Islet precursor cell (in vitro differentiated cells): Measurements from ENCODE around the gene MARCOL.
"Not testable (repeated sequence)": the region's sequence is repeated elsewhere in the genome, so short reads cannot be mapped to it uniquely, and the experiment has no call there.

Source experiments
- DNase-seq: peaks from one replicate; pipeline ENCODE4 v3.0.0-alpha.2; 2018

The MARCOL gene

DNA sequence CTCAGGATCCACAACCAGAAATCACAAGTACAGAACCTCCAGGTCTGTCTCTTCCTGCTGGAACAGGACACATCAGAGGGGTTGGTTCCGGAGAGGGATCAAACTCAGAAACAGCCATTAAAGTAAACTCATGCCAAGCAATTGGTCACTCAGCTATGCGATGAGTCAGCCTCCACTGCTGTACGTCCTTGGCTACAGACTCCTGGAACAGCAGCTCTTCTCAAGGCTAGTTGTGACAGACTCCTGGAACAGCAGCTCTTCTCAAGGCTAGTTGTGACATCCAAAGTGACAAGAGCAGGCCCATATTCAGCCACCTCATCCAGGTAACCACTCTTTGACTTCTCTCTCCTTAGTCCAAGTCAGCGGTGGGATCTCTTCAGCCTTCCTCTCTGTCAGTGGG lies 30.2 kb downstream of the MARCOL start, which contains the start of gene SPINK13:
TSS of gene SPINK13 (plus strand) at position 229 of the 400 bp plus-strand sequence. CDS start 1,279 bp downstream, outside the sequence.
- peak; percentile 85 for DNase-seq

- not testable (repeated sequence) for DNase-seq
These were observed 36.8 kb downstream of the MARCOL start for GRCh38 chr5:148275129-148275528.

DNA sequence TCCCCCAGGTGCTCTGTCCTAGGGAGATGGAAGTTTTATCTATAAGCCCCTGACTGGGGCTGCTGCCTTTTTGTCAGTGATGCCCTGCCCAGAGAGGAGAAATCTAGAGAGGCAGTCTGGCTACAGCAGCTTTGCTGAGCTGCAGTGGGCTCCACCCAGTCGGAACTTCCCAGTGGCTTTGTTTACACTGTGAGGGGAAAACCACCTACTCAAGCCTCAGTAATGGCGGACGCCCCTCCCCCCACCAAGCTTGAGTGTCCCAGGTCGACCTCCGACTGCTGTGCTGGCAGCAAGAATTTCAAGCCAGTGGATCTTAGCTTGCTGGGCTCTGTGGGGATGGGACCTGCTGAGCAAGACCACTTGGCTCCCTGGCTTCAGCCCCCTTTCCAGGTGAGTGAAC lies 42.6 kb downstream of the MARCOL start:
- peak; percentile 51 for DNase-seq

- not testable (repeated sequence) for DNase-seq
These were observed 43.0 kb downstream of the MARCOL start for GRCh38 chr5:148281336-148281735.

- no peak for DNase-seq
These were observed 52.2 kb downstream of the MARCOL start for GRCh38 chr5:148290271-148291195.
